Measurements from ENCODE around the gene KAT7. TPM values are rescaled to one million over a fixed set of nuclear protein-coding genes. Genes with fewer than 3 reads are reported as not detected.

KAT7 gene
- total RNA-seq, 1 experiment from 2014 or later = 79.5 TPM

DNA sequence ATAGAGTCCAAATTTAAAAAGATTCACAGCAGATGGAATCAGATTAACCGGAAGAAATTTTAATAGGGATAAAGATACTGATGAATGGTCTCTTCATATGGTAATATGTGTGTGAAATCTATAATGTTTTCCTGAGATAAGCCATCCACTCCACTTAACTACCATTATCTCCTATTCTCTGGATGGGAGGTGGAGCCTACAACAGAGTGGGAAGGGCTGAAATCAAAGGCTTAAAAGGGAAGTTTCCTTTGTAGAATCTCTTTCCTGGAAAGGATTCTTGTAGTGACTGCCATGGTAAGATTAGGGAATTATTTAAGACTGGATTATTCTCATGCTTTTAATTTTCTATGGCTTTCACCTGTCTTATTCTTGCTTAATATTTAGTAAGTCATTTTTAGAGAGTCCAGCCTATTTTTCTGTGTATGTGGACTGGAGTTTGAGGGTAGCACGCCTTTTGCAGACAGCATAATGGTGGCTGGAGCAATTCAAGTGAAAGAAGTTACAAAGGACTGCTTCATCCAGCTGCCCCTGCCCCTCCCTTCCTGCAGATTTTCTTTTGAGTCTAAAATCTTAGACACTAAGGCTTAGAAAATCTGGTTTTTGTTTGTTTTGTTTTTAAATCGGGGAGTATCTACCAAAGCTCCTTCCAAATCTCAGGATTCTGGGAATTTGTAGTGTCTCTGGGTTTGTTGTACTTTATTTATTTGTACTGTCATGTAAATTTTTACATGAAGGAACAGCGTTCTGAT is 26.5 kb downstream of the KAT7 start:
- Histone ChIP-seq H4K20me1 (ENCODE audit: insufficient read depth) (no peaks in the 10 kb centered on the region; the same call in 1 of the 2 replicates), H3K4me2 (ENCODE audit: low read length) (no peak overlapping the region), H3K9me2 (ENCODE audit: insufficient read depth) (no peaks in the 10 kb centered on the region), H3K36me3 (ENCODE audit: control insufficient read depth in 1 of 2, insufficient read depth in 2 of 2, low read length in 2 of 2) (peaks cover 47 to 52% of the 10 kb centered on the region in 2 experiments), H3K9me3 (ENCODE audit: control insufficient read depth in 1 of 2, insufficient read depth in 1 of 2, low read depth in 1 of 2, low read length in 2 of 2) (no peaks in the 10 kb centered on the region), H3K79me2 (ENCODE audit: insufficient read depth, low read length) (peaks cover 26% of the 10 kb centered on the region), H3K9ac (ENCODE audit: low read length) (no peak overlapping the region), H3K4me3 (replicated peaks in 1 of 2; ENCODE audit: low read depth in 1 of 2, low read length in 2 of 2) (no peak overlapping the region), H2AFZ (ENCODE audit: low read depth, low read length, poor library complexity, severe bottlenecking) (no peak overlapping the region), H3K27me3 (ENCODE audit: insufficient read depth, low read length) (no peaks in the 10 kb centered on the region), H3K4me1 (ENCODE audit: control insufficient read depth in 1 of 2, insufficient read depth in 2 of 2, low read length in 2 of 2) (no peaks in the 10 kb centered on the region), H3K27ac (ENCODE audit: low read depth, low read length) (no peak overlapping the region)
- TF ChIP-seq YY1 (IDR thresholded peaks at IDR 0.05; ENCODE audit: extremely low read depth, insufficient replicate concordance, low read depth, low read length) = no peak
- TF ChIP-seq, protein P1, sequence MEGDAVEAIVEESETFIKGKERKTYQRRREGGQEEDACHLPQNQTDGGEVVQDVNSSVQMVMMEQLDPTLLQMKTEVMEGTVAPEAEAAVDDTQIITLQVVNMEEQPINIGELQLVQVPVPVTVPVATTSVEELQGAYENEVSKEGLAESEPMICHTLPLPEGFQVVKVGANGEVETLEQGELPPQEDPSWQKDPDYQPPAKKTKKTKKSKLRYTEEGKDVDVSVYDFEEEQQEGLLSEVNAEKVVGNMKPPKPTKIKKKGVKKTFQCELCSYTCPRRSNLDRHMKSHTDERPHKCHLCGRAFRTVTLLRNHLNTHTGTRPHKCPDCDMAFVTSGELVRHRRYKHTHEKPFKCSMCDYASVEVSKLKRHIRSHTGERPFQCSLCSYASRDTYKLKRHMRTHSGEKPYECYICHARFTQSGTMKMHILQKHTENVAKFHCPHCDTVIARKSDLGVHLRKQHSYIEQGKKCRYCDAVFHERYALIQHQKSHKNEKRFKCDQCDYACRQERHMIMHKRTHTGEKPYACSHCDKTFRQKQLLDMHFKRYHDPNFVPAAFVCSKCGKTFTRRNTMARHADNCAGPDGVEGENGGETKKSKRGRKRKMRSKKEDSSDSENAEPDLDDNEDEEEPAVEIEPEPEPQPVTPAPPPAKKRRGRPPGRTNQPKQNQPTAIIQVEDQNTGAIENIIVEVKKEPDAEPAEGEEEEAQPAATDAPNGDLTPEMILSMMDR (IDR thresholded peaks at IDR 0.05 in 2 of 3, conservative IDR thresholded peaks at IDR 0.05 in 1 of 3; ENCODE audit: borderline replicate concordance in 1 of 3, insufficient read depth in 1 of 3, low read depth in 2 of 3, low read length in 2 of 3) = no peak
- TF ChIP-seq RAD21 (IDR thresholded peaks at IDR 0.05; ENCODE audit: low read depth) = no peak
- no peak for TF ChIP-seq JUND (IDR thresholded peaks at IDR 0.05)
- TF ChIP-seq ZNF274 (IDR thresholded peaks at IDR 0.05; ENCODE audit: low read depth, low read length) = no peak
- TF ChIP-seq EZH2 (IDR thresholded peaks at IDR 0.05) = no peak
- no peak for TF ChIP-seq ZFX (IDR thresholded peaks at IDR 0.05)
- TF ChIP-seq, protein P2, sequence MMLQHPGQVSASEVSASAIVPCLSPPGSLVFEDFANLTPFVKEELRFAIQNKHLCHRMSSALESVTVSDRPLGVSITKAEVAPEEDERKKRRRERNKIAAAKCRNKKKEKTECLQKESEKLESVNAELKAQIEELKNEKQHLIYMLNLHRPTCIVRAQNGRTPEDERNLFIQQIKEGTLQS (IDR thresholded peaks at IDR 0.05) = no peak
- TF ChIP-seq CEBPB (IDR thresholded peaks at IDR 0.05; ENCODE audit: low read depth) = no peak
- TF ChIP-seq, protein P3, sequence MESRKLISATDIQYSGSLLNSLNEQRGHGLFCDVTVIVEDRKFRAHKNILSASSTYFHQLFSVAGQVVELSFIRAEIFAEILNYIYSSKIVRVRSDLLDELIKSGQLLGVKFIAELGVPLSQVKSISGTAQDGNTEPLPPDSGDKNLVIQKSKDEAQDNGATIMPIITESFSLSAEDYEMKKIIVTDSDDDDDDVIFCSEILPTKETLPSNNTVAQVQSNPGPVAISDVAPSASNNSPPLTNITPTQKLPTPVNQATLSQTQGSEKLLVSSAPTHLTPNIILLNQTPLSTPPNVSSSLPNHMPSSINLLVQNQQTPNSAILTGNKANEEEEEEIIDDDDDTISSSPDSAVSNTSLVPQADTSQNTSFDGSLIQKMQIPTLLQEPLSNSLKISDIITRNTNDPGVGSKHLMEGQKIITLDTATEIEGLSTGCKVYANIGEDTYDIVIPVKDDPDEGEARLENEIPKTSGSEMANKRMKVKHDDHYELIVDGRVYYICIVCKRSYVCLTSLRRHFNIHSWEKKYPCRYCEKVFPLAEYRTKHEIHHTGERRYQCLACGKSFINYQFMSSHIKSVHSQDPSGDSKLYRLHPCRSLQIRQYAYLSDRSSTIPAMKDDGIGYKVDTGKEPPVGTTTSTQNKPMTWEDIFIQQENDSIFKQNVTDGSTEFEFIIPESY (IDR thresholded peaks at IDR 0.05; ENCODE audit: extremely low read depth, insufficient replicate concordance, low read length) = no peak
- TF ChIP-seq, protein P4, sequence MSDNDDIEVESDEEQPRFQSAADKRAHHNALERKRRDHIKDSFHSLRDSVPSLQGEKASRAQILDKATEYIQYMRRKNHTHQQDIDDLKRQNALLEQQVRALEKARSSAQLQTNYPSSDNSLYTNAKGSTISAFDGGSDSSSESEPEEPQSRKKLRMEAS (IDR thresholded peaks at IDR 0.05) = no peak
- TF ChIP-seq EZH2phosphoT487 (IDR thresholded peaks at IDR 0.05; ENCODE audit: borderline replicate concordance) = no peak
- no peak for TF ChIP-seq CBX3 (IDR thresholded peaks at IDR 0.05; ENCODE audit: low read depth)
- TF ChIP-seq SRF (IDR thresholded peaks at IDR 0.05; ENCODE audit: low read depth) = no peak
- TF ChIP-seq TCF7L2 (IDR thresholded peaks at IDR 0.05; ENCODE audit: borderline replicate concordance, extremely low read depth, insufficient read depth, insufficient read length) = no peak
- no peak for TF ChIP-seq FOSL1 (IDR thresholded peaks at IDR 0.05; ENCODE audit: low read depth)
- ATAC-seq = no peak
- no peak for DNase-seq (ENCODE audit: low read depth, low spot score)
- BruUV-seq (replicated peaks) = no TSS peak
- POLR2A ChIA-PET = no interaction called here
- intact Hi-C loops (cut with micrococcal nuclease) = no loop called here
- RAD21 ChIA-PET (ENCODE audit: low non-redundant PET in 1 of 2, low total read pairs in 2 of 2, uncharacterized antibody in 2 of 2, unreplicated experiment in 2 of 2) = no interaction called here
- CTCF ChIA-PET = no interaction called here

Measured in HCT116 (cell line).